HEK293 (cell line): ENCODE data around the gene PLCXD1.
"Not testable (repeated sequence)": the region's sequence is repeated elsewhere in the genome, so short reads cannot be mapped to it uniquely, and the experiment has no call there.

Experiments
- CTCF ChIA-PET: fragments of 350-600 bp; formaldehyde crosslinking; extraction: SDS; loops from one replicate; lab custom pipeline; 2021; ENCODE audit warnings: antibody characterized with exemption; lab: Yijun Ruan, JAX
- POLR2A ChIA-PET: fragments of 300-600 bp; formaldehyde crosslinking; extraction: SDS; loops from one replicate; lab custom pipeline; 2020; ENCODE audit warnings: antibody characterized with exemption, inconsistent platforms; lab: Yijun Ruan, JAX
- H3K27ac ChIP-seq: fragments of 200-500 bp; sonication (Bioruptor generic); 2 replicates; pipeline ENCODE4 v1.5.1; 2014; ENCODE audit warnings: low read depth, low read length, control low read depth, inconsistent platforms; ENCODE audit errors: extremely low read depth
- H3K36me3 ChIP-seq, 2 experiments: fragments of 200-500 bp in 1 of 2; sonication (Bioruptor generic) in 1 of 2; 1 replicate in 1 of 2; 2 replicates in 1 of 2; pipeline ENCODE4 v1.5.1; 2014 to 2017; ENCODE audit warnings: inconsistent platforms in 2 of 2, low read length in 2 of 2; ENCODE audit not compliant: control insufficient read depth in 2 of 2, insufficient read depth in 1 of 2
- H3K4me1 ChIP-seq: fragments of 200-500 bp; sonication (Bioruptor generic); 2 replicates; pipeline ENCODE4 v1.5.1; 2014; ENCODE audit warnings: mild to moderate bottlenecking, low read length, inconsistent platforms; ENCODE audit not compliant: control insufficient read depth, insufficient read depth
- H3K4me3 ChIP-seq: 2 replicates; pipeline ENCODE4 v1.5.1; 2011; ENCODE audit warnings: low read depth, mild to moderate bottlenecking, control low read depth, low read length, moderate library complexity
- H3K9me3 ChIP-seq: fragments of 200-500 bp; sonication (Bioruptor generic); 2 replicates; pipeline ENCODE4 v1.5.1; 2014; ENCODE audit warnings: low read depth, low read length, inconsistent platforms; ENCODE audit not compliant: control insufficient read depth, insufficient read depth
- GLIS1 ChIP-seq: fragments of 450-650 bp; formaldehyde crosslinking; IDR thresholded peaks from 2 replicates; pipeline ENCODE4 v1.5.1; 2016; ENCODE audit warnings: missing biosample characterization, missing genetic modification characterization
- KLF1 ChIP-seq: fragments of 450-650 bp; formaldehyde crosslinking; IDR thresholded peaks from 2 replicates; pipeline ENCODE4 v1.5.1; 2016; ENCODE audit warnings: missing biosample characterization, missing genetic modification characterization
- KLF7 ChIP-seq: fragments of 450-650 bp; formaldehyde crosslinking; IDR thresholded peaks from 2 replicates; pipeline ENCODE4 v1.5.1; 2016; ENCODE audit warnings: missing biosample characterization, missing genetic modification characterization, borderline replicate concordance
- PRDM1 ChIP-seq: fragments of 450-650 bp; formaldehyde crosslinking; IDR thresholded peaks from 2 replicates; pipeline ENCODE4; 2016; ENCODE audit warnings: missing biosample characterization, missing genetic modification characterization
- SCRT1 ChIP-seq: fragments of 450-650 bp; formaldehyde crosslinking; IDR thresholded peaks from 2 replicates; pipeline ENCODE4 v1.5.1; 2016; ENCODE audit warnings: missing biosample characterization, missing genetic modification characterization, borderline replicate concordance
- SCRT2 ChIP-seq: fragments of 450-650 bp; formaldehyde crosslinking; IDR thresholded peaks from 2 replicates; pipeline ENCODE4 v1.5.1; 2016; ENCODE audit warnings: missing biosample characterization, missing genetic modification characterization
- SP7 ChIP-seq: fragments of 450-650 bp; formaldehyde crosslinking; IDR thresholded peaks from 2 replicates; pipeline ENCODE4 v1.5.1; 2016; ENCODE audit warnings: missing biosample characterization, missing genetic modification characterization
- ZBTB20 ChIP-seq: fragments of 450-650 bp; formaldehyde crosslinking; IDR thresholded peaks from 2 replicates; pipeline ENCODE4 v1.5.1; 2016; ENCODE audit warnings: missing biosample characterization, missing genetic modification characterization
- ZEB2 ChIP-seq: fragments of 450-650 bp; formaldehyde crosslinking; IDR thresholded peaks from 2 replicates; pipeline ENCODE4 v1.5.1; 2016; ENCODE audit warnings: missing biosample characterization, missing genetic modification characterization
- ZFP69B ChIP-seq: fragments of 450-650 bp; formaldehyde crosslinking; IDR thresholded peaks from 2 replicates; pipeline ENCODE4 v1.5.1; 2016; ENCODE audit warnings: missing biosample characterization, missing genetic modification characterization
- ZNF2 ChIP-seq: fragments of 450-650 bp; formaldehyde crosslinking; IDR thresholded peaks from 2 replicates; pipeline ENCODE4 v1.5.1; 2016; ENCODE audit warnings: missing biosample characterization, missing genetic modification characterization
- ZNF600 ChIP-seq: fragments of 450-650 bp; formaldehyde crosslinking; IDR thresholded peaks from 2 replicates; pipeline ENCODE4 v1.5.1; 2016; ENCODE audit warnings: missing biosample characterization, missing genetic modification characterization
- ZNF610 ChIP-seq: fragments of 450-650 bp; formaldehyde crosslinking; IDR thresholded peaks from 2 replicates; pipeline ENCODE4 v1.5.1; 2016; ENCODE audit warnings: missing biosample characterization, missing genetic modification characterization, borderline replicate concordance
- ZNF629 ChIP-seq: fragments of 450-650 bp; formaldehyde crosslinking; IDR thresholded peaks from 2 replicates; pipeline ENCODE4 v1.5.1; 2017; ENCODE audit warnings: missing biosample characterization, missing genetic modification characterization
- ZSCAN23 ChIP-seq: fragments of 450-650 bp; formaldehyde crosslinking; IDR thresholded peaks from 2 replicates; pipeline ENCODE4 v1.5.1; 2016; ENCODE audit warnings: missing biosample characterization, missing genetic modification characterization
- ZXDB ChIP-seq: fragments of 450-650 bp; formaldehyde crosslinking; IDR thresholded peaks from 2 replicates; pipeline ENCODE4 v1.5.1; 2016; ENCODE audit warnings: missing biosample characterization, missing genetic modification characterization
- TF ChIP-seq, protein P1 (sequence below): fragments of 450-650 bp; formaldehyde crosslinking; IDR thresholded peaks from 2 replicates; pipeline ENCODE4 v1.5.1; 2016; ENCODE audit warnings: missing biosample characterization, missing genetic modification characterization
- TF ChIP-seq, protein P2 (sequence below): fragments of 450-650 bp; formaldehyde crosslinking; IDR thresholded peaks from 2 replicates; pipeline ENCODE4 v1.5.1; 2016; ENCODE audit warnings: missing biosample characterization, missing genetic modification characterization, low read depth
- TF ChIP-seq, protein P3 (sequence below): fragments of 450-650 bp; formaldehyde crosslinking; IDR thresholded peaks from 2 replicates; pipeline ENCODE4 v1.5.1; 2016; ENCODE audit warnings: missing biosample characterization, missing genetic modification characterization

PLCXD1 gene

DNA sequence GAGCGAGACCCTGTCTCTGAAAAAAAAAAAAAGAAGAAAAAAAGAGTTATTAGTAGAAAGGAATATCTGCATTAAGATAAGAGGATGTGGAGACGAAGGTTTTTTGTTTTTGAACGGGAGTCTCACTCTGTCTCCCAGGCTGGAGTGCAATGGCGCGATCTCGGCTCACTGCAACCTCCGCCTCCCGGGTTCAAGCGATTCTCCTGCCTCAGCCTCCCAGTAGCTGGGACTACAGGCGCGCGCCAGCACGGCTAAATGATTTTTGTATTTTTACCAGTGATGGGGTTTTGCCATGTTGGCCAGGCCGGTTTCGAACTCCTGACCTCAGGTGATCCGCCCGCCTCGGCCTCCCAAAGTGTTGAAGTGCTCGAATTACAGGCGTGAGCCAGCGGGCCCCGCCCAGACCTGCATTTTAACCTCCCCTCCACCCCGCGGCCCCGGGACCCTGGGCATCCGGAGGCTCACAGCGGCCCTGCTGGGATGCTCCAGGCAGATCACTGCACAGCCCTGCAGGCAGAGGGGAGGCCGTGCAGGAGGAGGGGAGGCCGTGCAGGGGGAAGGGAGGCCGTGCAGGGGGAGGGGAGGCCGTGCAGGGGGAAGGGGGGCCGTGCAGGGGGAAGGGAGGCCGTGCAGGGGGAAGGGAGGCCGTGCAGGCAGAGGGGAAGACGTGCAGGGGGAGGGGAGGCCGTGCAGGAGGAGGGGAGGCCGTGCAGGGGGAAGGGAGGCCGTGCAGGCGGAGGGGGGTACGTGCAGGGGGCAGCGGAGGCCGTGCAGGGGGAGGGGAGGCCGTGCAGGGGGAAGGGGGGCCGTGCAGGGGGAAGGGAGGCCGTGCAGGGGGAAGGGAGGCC lies 1.2 kb upstream of the PLCXD1 start:
- CTCF ChIA-PET, H3K4me1 ChIP-seq, H3K27ac ChIP-seq, H3K9me3 ChIP-seq, H3K4me3 ChIP-seq, POLR2A ChIA-PET: not testable (repeated sequence)
- H3K36me3 ChIP-seq = peaks cover 8 to 11% of the 10 kb centered on the region in 2 experiments; a peak in 2 of 3 replicates
- TF ChIP-seq KLF1 = peak; percentile 30; the same call in 1 of the 2 replicates

DNA sequence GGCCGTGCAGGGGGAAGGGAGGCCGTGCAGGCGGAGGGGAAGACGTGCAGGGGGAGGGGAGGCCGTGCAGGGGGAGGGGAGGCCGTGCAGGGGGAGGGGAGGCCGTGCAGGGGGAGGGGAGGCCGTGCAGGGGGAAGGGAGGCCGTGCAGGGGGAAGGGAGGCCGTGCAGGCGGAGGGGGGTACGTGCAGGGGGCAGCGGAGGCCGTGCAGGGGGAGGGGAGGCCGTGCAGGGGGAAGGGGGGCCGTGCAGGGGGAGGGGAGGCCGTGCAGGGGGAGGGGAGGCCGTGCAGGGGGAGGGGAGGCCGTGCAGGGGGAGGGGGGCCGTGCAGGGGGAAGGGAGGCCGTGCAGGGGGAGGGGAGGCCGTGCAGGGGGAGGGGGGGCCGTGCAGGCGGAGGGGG lies 459 bp upstream of the PLCXD1 start:
- H3K36me3 ChIP-seq = peaks cover 15 to 18% of the 10 kb centered on the region in 2 experiments
- CTCF ChIA-PET, POLR2A ChIA-PET, H3K4me1 ChIP-seq, H3K4me3 ChIP-seq, H3K9me3 ChIP-seq, H3K27ac ChIP-seq: not testable (repeated sequence)

DNA sequence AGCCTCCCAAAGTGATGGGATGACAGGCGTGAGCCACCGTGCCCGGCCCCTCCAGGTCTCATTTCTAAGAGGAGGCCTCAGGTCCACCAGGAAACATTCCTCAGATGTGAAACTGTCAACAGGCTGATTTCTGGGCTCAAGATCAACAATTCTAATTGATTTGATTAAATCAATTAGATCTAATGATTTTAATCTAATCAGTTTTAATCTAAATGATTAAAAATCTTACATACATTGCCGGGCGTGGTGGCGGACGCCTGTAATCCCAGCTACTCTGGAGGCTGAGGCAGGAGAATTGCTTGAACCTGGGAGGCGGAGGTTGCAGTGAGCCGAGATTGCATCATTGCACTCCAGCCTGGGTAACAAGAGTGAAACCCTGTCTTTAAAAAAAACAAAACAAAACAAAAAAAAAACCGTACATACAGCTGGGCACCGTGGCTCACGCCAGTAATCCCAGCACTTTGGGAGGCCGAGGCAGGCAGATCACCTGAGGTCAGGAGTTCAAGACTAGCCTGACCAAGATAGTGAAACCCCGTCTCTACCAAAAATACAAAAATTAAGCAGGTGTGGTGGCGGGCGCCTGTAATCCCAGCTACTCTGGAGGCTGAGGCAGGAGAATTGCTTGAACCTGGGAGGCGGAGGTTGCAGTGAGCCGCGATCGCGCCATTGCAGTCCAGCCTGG lies 960 bp downstream of the PLCXD1 start:
- H3K9me3 ChIP-seq, POLR2A ChIA-PET, CTCF ChIA-PET, H3K4me1 ChIP-seq, H3K4me3 ChIP-seq: not testable (repeated sequence)
- peak overlapping the region; percentile 86 for H3K27ac ChIP-seq
- peaks cover 27 to 31% of the 10 kb centered on the region in 2 experiments for H3K36me3 ChIP-seq
- TF ChIP-seq, protein P1, sequence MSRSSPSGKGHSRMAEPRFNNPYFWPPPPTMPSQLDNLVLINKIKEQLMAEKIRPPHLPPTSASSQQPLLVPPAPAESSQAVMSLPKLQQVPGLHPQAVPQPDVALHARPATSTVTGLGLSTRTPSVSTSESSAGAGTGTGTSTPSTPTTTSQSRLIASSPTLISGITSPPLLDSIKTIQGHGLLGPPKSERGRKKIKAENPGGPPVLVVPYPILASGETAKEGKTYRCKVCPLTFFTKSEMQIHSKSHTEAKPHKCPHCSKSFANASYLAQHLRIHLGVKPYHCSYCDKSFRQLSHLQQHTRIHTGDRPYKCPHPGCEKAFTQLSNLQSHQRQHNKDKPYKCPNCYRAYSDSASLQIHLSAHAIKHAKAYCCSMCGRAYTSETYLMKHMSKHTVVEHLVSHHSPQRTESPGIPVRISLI (tag by site-specific recombination) = peak; percentile 61; the same call in 1 of the 2 replicates
- peak; percentile 57; the same call in 1 of the 2 replicates for TF ChIP-seq ZEB2 (tag by site-specific recombination)
- peak; percentile 19; the same call in 1 of the 2 replicates for TF ChIP-seq ZNF610
- 0 out of 2 replicates have a peak, but pooled peaks have one; percentile 23 for TF ChIP-seq PRDM1 (tag by site-specific recombination)
- 0 out of 2 replicates have a peak, but pooled peaks have one; percentile 34 for TF ChIP-seq ZFP69B (tag by site-specific recombination)
- TF ChIP-seq ZSCAN23 = peak; percentile 62; the same call in 1 of the 2 replicates
- TF ChIP-seq, protein P2, sequence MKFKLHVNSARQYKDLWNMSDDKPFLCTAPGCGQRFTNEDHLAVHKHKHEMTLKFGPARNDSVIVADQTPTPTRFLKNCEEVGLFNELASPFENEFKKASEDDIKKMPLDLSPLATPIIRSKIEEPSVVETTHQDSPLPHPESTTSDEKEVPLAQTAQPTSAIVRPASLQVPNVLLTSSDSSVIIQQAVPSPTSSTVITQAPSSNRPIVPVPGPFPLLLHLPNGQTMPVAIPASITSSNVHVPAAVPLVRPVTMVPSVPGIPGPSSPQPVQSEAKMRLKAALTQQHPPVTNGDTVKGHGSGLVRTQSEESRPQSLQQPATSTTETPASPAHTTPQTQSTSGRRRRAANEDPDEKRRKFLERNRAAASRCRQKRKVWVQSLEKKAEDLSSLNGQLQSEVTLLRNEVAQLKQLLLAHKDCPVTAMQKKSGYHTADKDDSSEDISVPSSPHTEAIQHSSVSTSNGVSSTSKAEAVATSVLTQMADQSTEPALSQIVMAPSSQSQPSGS (tag by site-specific recombination) = 0 out of 2 replicates have a peak, but pooled peaks have one; percentile 45
- TF ChIP-seq ZNF600 (tag by site-specific recombination) = peak; percentile 60
- TF ChIP-seq ZNF629 (tag by site-specific recombination) = 0 out of 2 replicates have a peak, but pooled peaks have one; percentile 19
- peak; percentile 49; the same call in 1 of the 2 replicates for TF ChIP-seq SP7
- peak; percentile 59; the same call in 1 of the 2 replicates for TF ChIP-seq SCRT2 (tag by site-specific recombination)
- peak; percentile 50 for TF ChIP-seq GLIS1 (tag by site-specific recombination)
- 0 out of 2 replicates have a peak, but pooled peaks have one; percentile 25 for TF ChIP-seq ZNF2 (tag by site-specific recombination)
- peak; percentile 49; the same call in 1 of the 2 replicates for TF ChIP-seq SCRT1
- TF ChIP-seq, protein P3, sequence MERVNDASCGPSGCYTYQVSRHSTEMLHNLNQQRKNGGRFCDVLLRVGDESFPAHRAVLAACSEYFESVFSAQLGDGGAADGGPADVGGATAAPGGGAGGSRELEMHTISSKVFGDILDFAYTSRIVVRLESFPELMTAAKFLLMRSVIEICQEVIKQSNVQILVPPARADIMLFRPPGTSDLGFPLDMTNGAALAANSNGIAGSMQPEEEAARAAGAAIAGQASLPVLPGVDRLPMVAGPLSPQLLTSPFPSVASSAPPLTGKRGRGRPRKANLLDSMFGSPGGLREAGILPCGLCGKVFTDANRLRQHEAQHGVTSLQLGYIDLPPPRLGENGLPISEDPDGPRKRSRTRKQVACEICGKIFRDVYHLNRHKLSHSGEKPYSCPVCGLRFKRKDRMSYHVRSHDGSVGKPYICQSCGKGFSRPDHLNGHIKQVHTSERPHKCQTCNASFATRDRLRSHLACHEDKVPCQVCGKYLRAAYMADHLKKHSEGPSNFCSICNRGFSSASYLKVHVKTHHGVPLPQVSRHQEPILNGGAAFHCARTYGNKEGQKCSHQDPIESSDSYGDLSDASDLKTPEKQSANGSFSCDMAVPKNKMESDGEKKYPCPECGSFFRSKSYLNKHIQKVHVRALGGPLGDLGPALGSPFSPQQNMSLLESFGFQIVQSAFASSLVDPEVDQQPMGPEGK (tag by site-specific recombination) = peak; percentile 65
- TF ChIP-seq ZBTB20 (tag by site-specific recombination) = peak; percentile 20; the same call in 1 of the 2 replicates
- peak; percentile 61; the same call in 1 of the 2 replicates for TF ChIP-seq ZXDB
- TF ChIP-seq KLF7 (tag by site-specific recombination) = peak; percentile 56; the same call in 1 of the 2 replicates
